Measurements from ENCODE around the gene GCN1. TPM values are rescaled to one million over a fixed set of nuclear protein-coding genes. Genes with fewer than 3 reads are reported as not detected.
"Not testable (repeated sequence)": the region's sequence is repeated elsewhere in the genome, so short reads cannot be mapped to it uniquely, and the experiment has no call there.

GCN1 gene, protein sequence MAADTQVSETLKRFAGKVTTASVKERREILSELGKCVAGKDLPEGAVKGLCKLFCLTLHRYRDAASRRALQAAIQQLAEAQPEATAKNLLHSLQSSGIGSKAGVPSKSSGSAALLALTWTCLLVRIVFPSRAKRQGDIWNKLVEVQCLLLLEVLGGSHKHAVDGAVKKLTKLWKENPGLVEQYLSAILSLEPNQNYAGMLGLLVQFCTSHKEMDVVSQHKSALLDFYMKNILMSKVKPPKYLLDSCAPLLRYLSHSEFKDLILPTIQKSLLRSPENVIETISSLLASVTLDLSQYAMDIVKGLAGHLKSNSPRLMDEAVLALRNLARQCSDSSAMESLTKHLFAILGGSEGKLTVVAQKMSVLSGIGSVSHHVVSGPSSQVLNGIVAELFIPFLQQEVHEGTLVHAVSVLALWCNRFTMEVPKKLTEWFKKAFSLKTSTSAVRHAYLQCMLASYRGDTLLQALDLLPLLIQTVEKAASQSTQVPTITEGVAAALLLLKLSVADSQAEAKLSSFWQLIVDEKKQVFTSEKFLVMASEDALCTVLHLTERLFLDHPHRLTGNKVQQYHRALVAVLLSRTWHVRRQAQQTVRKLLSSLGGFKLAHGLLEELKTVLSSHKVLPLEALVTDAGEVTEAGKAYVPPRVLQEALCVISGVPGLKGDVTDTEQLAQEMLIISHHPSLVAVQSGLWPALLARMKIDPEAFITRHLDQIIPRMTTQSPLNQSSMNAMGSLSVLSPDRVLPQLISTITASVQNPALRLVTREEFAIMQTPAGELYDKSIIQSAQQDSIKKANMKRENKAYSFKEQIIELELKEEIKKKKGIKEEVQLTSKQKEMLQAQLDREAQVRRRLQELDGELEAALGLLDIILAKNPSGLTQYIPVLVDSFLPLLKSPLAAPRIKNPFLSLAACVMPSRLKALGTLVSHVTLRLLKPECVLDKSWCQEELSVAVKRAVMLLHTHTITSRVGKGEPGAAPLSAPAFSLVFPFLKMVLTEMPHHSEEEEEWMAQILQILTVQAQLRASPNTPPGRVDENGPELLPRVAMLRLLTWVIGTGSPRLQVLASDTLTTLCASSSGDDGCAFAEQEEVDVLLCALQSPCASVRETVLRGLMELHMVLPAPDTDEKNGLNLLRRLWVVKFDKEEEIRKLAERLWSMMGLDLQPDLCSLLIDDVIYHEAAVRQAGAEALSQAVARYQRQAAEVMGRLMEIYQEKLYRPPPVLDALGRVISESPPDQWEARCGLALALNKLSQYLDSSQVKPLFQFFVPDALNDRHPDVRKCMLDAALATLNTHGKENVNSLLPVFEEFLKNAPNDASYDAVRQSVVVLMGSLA (N-terminal part only)
- 114 TPM for total RNA-seq

GRCh38 chr12:120194534-120195395 is at the start of gene GCN1:
Gene GCN1, minus strand, starts transcription at chr12:120194715. Its CDS starts 18 bp downstream, at chr12:120194697.
- peak; percentile 89 for DNase-seq (ENCODE audit: low spot score)

DNA sequence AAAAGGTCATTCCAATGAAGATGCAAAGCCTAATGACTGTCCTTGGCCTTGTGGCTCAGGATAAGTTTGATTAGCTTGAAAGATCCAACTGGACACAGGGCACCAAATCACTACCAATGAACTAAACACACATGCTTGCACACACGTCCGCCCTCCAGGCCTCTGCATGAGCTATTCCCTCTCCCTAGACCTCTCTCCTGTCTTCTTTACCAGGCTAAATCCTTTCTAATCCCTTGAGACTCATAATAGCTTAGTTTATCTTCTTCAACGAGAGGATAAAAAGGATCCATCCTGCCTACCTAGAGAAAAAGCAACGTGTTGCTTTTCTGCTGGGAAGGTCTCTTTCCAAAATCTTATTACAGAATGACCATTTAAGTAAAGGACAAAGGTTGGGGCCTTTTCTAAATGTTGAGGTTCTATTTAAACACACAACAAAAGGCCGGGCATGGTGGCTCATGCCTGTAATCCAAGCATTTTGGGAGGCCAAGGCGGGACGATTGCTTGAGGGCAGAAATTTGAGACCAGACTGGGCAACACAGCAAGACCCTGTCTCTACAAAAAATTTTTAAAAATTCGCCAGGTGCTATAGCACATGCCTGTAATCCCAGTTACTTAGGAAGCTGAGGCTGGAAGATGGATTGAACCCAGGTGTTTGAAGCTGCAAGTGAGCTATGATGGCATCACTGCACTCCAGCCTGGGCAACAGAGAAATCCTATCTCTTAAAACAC is 48.6 kb upstream of the GCN1 start:
- DNase-seq (ENCODE audit: low spot score): no peak

DNA sequence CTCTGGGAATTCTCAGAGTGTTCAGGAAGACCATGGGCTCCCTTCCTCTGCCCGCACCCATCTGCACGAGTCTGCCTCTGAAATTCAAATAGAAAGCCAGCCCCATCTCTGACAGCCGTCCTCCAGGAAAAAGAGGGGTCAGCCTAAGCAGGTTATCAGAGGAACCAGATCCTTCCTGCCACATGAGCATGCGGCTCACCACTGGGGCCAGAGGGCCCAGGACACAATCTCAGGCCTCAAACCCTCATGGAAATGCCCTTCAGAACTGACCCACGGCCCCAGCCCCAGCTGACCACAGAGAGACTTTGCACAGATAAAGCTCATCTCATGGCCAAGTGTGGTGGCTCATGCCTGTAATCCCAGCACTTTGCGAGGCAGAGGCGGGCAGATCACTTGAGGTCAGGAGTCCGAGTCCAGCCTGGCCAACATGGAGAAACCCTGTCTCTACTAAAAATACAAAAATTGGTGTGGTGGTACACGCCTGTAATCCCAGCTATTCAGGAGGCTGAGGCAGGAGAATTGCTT is 47.8 kb upstream of the GCN1 start:
- no peak for DNase-seq (ENCODE audit: low spot score)

DNA sequence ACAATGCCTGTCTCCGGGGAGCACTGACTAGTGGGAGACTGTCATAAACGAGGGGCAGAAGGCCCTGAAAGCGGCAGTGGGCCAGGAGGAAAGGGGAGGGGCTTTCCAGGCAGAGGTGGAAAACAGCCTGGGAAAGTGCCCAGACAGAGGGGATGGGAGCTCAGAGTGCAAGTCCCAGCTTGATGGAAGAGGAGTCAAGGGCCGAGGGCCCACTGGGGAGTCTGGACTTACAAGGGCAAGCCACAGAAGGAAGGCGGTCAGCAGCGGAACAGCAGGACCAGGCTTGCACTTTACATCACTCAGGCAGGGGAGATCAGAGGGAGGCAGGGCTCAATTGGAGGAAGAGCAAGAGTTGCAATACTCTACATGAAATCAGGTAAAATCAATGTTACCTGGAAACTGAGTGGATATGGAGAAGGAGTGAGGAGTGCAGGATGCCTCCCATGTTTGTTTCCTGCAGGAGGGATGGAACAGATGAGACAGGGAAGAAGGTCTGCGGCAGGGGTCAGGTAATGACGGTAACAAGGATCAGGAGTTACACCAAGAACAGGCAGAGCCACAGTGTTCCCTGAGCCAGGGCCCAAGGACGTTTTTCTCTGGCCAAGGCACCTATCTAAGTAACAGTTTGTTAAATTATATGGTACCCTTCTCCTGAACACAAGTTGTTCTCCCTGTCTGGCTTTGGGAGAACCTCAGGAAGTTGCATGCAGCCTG is 47.2 kb upstream of the GCN1 start:
- DNase-seq (ENCODE audit: low spot score): no peak

- DNase-seq (ENCODE audit: low spot score): no peak
These were observed 45.9 kb upstream of the GCN1 start for GRCh38 chr12:120240495-120240833.

- DNase-seq (ENCODE audit: low spot score): no peak
These were observed 45.4 kb upstream of the GCN1 start for GRCh38 chr12:120239776-120240494.

- no peak for DNase-seq (ENCODE audit: low spot score)
These were observed 44.4 kb upstream of the GCN1 start for GRCh38 chr12:120238839-120239445.

DNA sequence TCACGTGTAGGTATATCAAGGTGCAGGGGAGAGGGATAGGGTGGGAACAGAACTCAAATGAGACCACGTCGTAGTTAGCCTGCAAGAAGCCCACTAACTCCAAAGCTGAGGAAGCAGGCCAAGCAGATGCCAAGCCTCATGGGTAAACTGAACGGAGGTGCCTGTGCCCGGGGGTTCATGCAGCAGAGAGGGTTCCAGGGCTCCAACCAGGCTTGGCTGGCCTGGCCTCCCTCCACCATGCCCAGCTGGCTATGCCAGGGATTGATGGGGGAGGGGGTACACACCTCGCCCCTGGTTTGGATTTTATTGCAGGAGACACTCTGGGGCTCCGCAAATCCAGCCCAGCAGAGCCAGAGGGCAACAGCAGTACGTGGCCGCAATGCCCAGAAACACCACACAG is 43.7 kb upstream of the GCN1 start:
- no peak for DNase-seq (ENCODE audit: low spot score)

- DNase-seq (ENCODE audit: low spot score): peak; percentile 73
These were observed 43.1 kb upstream of the GCN1 start for GRCh38 chr12:120237360-120238171.

- not testable (repeated sequence) for DNase-seq (ENCODE audit: low spot score)
These were observed 42.3 kb upstream of the GCN1 start for GRCh38 chr12:120236809-120237208.

DNA sequence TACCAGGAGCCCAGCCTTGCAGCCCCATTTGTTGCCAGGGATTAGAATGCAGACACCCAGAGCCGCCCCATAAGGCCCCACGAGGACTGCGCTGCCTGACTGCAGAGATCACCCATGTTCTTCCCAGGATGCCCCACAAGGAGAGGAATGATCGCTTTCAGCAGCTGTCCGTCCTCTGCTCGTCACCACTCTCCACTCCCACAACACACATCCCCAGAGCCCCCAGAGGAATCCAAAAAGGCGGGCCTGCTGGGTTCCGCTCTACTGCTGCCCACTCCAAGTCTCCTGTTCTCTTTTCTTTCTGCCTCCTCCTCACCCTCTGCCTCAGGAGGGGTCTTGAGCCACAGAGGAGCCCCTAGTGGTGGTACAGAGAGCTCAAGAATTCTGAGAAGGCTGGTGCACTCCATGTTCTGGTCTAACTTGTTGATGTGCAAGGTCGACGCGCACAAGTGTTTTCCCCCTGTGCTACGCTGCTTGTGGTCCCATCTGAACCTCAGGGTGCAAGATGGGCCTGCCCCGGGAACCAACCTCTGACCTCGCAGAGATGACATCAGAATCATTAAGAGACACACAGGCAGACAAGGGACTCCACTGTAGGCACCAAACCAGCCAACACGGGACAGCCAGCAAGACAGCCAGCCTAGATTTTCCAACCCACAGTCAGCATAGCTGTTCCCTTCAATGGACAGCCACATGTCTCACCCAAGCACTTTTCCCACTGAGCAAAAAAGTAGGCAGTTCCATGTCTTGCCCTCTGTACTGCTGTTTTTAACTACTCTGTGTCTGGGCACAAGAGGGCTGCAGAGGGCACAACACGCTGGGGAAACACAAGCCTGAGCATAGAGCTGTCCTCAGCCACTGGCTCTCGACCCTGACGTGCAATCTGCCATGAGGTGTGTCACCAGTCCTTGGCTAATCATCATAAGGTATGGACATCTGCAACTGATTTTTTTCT is 41.1 kb upstream of the GCN1 start:
- no peak for DNase-seq (ENCODE audit: low spot score)

DNA sequence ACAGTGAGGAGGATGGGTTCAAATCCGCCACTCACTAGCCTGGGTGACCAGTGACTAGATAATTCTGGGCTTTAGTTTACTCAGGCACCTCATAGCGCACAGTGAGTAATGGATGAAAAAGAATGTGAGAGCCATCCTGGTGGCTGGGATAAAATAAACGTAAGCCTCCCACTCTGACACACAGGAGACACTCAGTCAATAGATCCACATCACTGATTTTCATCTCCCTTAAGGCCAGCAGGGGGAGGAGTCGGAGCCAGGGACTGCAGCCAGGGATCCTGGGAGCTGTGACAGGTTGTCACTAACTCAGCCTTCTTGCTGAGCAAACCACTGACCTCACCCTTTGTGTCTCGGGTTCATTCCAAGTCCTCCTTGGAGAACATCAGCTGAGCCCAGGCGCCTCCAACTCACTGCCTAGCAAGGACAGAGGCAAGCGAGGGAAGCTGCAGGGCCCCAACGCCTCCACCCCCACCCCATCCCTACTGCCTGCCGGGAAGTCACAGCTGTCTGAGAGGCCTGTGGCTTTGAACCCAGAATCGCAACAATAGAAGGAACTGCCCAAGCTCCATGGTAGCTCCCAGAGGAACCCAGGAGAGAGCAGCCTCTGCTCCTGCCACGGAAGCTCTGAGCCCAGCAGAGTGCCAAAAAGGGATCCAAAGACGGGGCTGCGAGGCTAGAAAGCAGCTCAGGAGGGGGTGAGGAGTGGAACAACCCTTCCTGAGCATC is 40.3 kb upstream of the GCN1 start:
- peak; percentile 88 for DNase-seq (ENCODE audit: low spot score)

- DNase-seq (ENCODE audit: low spot score): peak; percentile 69
These were observed 36.9 kb upstream of the GCN1 start for GRCh38 chr12:120231316-120232011.

DNA sequence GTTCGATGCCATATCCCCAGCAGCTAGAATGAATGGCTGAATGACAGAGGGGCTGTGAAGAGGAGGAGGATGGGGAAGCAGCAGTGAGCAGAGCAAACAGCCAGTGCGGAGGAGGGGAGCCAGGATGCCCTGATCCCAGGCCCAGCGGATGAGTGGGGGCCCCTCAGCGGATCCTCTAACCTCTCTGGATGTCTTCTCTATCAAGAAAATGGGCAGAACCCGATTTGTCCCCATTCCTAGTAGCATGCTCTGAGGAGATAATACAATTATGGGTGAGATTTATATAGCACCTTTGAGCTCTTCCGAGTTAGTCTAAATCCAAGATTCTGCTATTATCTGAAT is 36.4 kb upstream of the GCN1 start:
- no peak for DNase-seq (ENCODE audit: low spot score)

Data from ureter (tissue), 1 donor.